DND-41 (cell line): Measurements from ENCODE around the gene RPS6KB2.

Experiments
- ATAC-seq: fragments of 200-7000 bp; cut with Tn5 transposase; 3 replicates; pipeline ENCODE4 v1.9.1; 2021; ENCODE audit warnings: low read depth; ENCODE audit not compliant: insufficient read depth
- DNase-seq: peaks from one replicate; pipeline ENCODE4 v3.0.0-alpha.2; 2020
- H2AFZ ChIP-seq: 2 replicates; pipeline ENCODE4 v1.6.0; 2012; ENCODE audit warnings: low read depth, low read length
- H3K27ac ChIP-seq: 2 replicates; pipeline ENCODE4 v1.5.1; 2012; ENCODE audit warnings: low read length, inconsistent platforms
- H3K27me3 ChIP-seq: fragments of 200-600 bp; sonication (generic); 2 replicates; pipeline ENCODE4 v1.6.0; 2012; ENCODE audit warnings: low read length, mild to moderate bottlenecking, inconsistent platforms; ENCODE audit not compliant: insufficient read depth, poor library complexity
- H3K36me3 ChIP-seq: 2 replicates; pipeline ENCODE4 v1.5.1; 2012; ENCODE audit warnings: low read length, inconsistent platforms; ENCODE audit not compliant: insufficient read depth
- H3K4me1 ChIP-seq: 2 replicates; pipeline ENCODE4 v1.5.1; 2012; ENCODE audit warnings: mild to moderate bottlenecking, low read length; ENCODE audit not compliant: insufficient read depth
- H3K4me2 ChIP-seq: 2 replicates; pipeline ENCODE4 v1.6.0; 2012; ENCODE audit warnings: mild to moderate bottlenecking, moderate library complexity, low read length, inconsistent platforms; ENCODE audit not compliant: insufficient read depth
- H3K4me3 ChIP-seq, 2 experiments: fragments of 200-600 bp in 1 of 2; shearing (Covaris generic) in 1 of 2; 2 replicates each; pipeline ENCODE4 v1.5.1; 2012 to 2016; ENCODE audit warnings: inconsistent platforms in 2 of 2, low read length in 2 of 2, mild to moderate bottlenecking in 2 of 2, low read depth in 1 of 2, moderate library complexity in 1 of 2
- H3K79me2 ChIP-seq: 2 replicates; pipeline ENCODE4 v1.6.0; 2012; ENCODE audit warnings: low read length, inconsistent platforms; ENCODE audit not compliant: insufficient read depth
- H3K9ac ChIP-seq: 2 replicates; pipeline ENCODE4 v1.6.0; 2012; ENCODE audit warnings: low read depth, mild to moderate bottlenecking, inconsistent platforms, low read length, moderate library complexity
- H3K9me3 ChIP-seq: 2 replicates; pipeline ENCODE4 v1.5.1; 2012; ENCODE audit warnings: low read length, moderate library complexity, mild to moderate bottlenecking, inconsistent platforms; ENCODE audit not compliant: insufficient read depth, severe bottlenecking
- H4K20me1 ChIP-seq: 2 replicates; pipeline ENCODE4 v1.6.0; 2012; ENCODE audit warnings: low read length; ENCODE audit not compliant: insufficient read depth
- EZH2 ChIP-seq: IDR thresholded peaks from 3 replicates; pipeline ENCODE4 v1.6.1; 2012; ENCODE audit warnings: borderline replicate concordance, low read depth, mild to moderate bottlenecking, moderate library complexity, low read length, inconsistent platforms; ENCODE audit not compliant: severe bottlenecking
- TF ChIP-seq, protein P1 (sequence below): IDR thresholded peaks from 2 replicates; pipeline ENCODE4 v1.5.1; 2012; ENCODE audit warnings: borderline replicate concordance, low read length, moderate library complexity, mild to moderate bottlenecking; ENCODE audit not compliant: poor library complexity, severe bottlenecking; ENCODE audit errors: extremely low read depth

The RPS6KB2 gene

DNA sequence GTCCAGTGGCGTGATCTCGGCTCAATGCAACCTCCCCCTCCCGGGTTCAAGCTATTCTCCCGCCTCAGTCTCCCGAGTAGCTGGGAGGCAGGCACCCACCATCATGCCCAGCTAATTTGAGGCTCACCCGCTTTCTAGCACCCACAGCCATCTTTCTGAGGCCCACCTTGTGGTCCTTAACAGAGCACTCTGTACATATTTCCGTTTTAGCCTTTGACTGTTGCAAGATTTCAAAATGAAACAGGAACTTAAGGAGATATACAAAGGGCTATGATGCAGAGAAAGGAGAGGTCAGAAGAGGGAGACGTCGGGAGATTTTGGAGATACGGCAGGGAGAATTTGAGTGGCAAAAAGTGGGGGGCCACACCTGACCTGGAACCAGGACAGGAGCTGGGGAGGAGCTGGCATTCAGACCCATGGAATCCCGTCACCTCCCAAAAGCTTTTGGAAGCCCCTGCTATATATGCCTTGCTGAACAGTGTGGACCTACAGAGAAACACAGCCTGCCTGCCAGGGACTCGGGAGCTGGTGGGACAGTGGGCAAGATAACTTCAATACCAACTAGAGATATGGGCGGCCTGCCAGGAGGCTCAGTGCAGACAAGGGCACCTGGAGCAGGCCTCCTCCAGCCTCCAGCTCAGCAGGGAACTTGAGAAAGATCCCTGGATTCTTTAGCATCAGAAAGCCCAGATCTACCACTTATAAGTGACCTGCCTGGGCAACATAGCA is 46.9 kb upstream of the RPS6KB2 start:
- DNase-seq (no peak), ATAC-seq (no peak)
- TF ChIP-seq, protein P1, sequence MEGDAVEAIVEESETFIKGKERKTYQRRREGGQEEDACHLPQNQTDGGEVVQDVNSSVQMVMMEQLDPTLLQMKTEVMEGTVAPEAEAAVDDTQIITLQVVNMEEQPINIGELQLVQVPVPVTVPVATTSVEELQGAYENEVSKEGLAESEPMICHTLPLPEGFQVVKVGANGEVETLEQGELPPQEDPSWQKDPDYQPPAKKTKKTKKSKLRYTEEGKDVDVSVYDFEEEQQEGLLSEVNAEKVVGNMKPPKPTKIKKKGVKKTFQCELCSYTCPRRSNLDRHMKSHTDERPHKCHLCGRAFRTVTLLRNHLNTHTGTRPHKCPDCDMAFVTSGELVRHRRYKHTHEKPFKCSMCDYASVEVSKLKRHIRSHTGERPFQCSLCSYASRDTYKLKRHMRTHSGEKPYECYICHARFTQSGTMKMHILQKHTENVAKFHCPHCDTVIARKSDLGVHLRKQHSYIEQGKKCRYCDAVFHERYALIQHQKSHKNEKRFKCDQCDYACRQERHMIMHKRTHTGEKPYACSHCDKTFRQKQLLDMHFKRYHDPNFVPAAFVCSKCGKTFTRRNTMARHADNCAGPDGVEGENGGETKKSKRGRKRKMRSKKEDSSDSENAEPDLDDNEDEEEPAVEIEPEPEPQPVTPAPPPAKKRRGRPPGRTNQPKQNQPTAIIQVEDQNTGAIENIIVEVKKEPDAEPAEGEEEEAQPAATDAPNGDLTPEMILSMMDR, result no peak
- no peak for TF ChIP-seq EZH2
- Histone ChIP-seq H3K9me3 (no peaks in the 10 kb centered on the region), H3K79me2 (no peaks in the 10 kb centered on the region), H3K4me2 (no peak overlapping the region), H3K4me3 (no peak overlapping the region), H3K27ac (no peak overlapping the region), H3K36me3 (no peaks in the 10 kb centered on the region), H4K20me1 (0 out of 2 replicates have a peak, but pooled peaks cover 2% of the 10 kb centered on the region), H3K27me3 (peaks cover 3% of the 10 kb centered on the region), H2AFZ (no peak overlapping the region), H3K4me1 (peaks cover 3% of the 10 kb centered on the region; the same call in 1 of the 2 replicates), H3K9ac (no peak overlapping the region)

- Histone ChIP-seq H2AFZ (no peak overlapping the region), H3K9me3 (no peaks in the 10 kb centered on the region), H3K36me3 (no peaks in the 10 kb centered on the region), H3K4me1 (peaks cover 3% of the 10 kb centered on the region; the same call in 1 of the 2 replicates), H3K4me3 (no peak overlapping the region), H3K9ac (no peak overlapping the region), H3K27me3 (no peaks in the 10 kb centered on the region), H4K20me1 (no peaks in the 10 kb centered on the region), H3K79me2 (no peaks in the 10 kb centered on the region), H3K4me2 (no peak overlapping the region), H3K27ac (no peak overlapping the region)
- TF ChIP-seq EZH2, result no peak
- TF ChIP-seq, protein P1, result peak; percentile 100
- peak; percentile 96 for ATAC-seq
- DNase-seq, result peak; percentile 84
Measured at GRCh38 chr11:67382276-67383136, 45.8 kb upstream of the RPS6KB2 start.

DNA sequence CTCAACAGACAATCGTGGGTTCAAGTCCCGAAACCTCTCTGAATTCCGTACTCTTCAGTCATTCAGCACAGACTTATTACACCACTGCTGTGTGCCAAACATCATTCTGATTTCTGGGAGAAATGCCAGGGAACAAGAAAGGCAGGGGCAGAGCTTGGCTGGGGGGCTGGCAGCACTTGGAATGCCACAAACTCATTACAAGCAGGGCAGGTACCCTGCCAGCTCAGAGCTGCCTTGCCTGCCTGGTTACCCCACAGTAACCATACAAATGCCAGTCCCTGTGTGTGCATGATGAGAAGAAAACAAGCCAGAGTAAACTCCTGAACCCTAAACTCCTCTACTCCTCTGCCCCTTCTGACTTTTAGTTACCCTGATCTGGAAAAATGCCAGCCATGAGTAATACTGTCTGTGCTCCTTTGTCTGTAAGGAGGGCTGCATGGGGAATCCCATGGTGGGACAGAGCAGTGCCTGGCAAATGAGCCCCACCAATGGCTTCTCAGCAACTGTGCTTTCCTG is 43.4 kb upstream of the RPS6KB2 start:
- no peak overlapping the region for H2AFZ ChIP-seq

More for the DNA sequence above, 43.4 kb upstream of the RPS6KB2 start:
- ATAC-seq (no peak), DNase-seq (no peak)
- Histone ChIP-seq H3K4me1 (peaks cover 3% of the 10 kb centered on the region; the same call in 1 of the 2 replicates), H4K20me1 (no peaks in the 10 kb centered on the region), H3K79me2 (peaks cover 3% of the 10 kb centered on the region; the same call in 1 of the 2 replicates), H3K27me3 (no peaks in the 10 kb centered on the region), H3K4me3 (no peak overlapping the region), H3K27ac (no peak overlapping the region), H3K4me2 (no peak overlapping the region), H3K9me3 (no peaks in the 10 kb centered on the region), H3K36me3 (no peaks in the 10 kb centered on the region), H3K9ac (no peak overlapping the region)
- TF ChIP-seq EZH2, result no peak
- TF ChIP-seq, protein P1, result no peak
